ENCODE measurements around the gene DOK7. TPM values are rescaled to one million over a fixed set of nuclear protein-coding genes. Genes with fewer than 3 reads are reported as not detected.

Gene DOK7
- polyA plus RNA-seq, 2 donors = 0.11 to 0.29 TPM

DNA sequence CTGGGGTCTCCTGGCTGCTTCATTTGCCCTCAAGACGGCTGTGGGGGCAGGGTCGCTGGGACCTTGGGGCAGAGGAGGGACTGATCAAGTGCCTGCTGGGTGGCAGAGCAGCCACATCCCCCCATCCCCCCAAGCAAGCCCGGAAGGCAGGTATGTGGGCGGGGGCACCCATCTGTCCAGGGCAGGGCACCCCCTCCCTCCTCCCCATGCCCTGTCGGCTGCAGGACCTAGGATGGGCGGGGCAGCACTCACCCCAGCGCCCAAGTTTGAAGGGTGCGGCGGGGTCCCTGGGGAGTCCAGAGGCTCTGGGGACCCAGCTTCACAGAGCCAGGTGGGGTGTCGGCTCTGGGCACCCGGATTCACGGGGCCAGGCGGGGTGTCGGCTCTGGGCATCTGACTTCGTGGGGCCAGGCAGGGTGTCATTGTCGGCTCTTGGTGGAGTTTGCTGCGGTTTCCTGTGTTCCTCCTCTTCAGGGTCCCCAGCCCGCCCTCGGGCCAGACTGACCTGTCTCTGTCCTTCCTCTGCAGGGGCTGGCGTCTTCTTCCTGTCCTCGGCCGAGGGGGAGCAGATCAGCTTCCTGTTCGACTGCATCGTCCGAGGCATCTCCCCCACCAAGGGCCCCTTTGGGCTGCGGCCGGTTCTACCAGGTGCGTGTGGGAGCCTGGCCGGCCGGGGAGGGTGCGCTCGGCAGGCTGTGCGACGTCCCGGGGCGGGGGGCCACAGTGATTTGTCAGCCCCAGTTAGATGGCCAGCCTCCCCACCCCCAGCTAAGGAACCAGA lies 22.1 kb downstream of the DOK7 start:
- Histone ChIP-seq H3K27me3 (ENCODE audit: control insufficient read depth in 1 of 2, insufficient read depth in 2 of 2, low read length in 2 of 2) (peaks cover 0 to 7% of the 10 kb centered on the region in 2 donors), H3K36me3 (ENCODE audit: control insufficient read depth in 2 of 2, insufficient read depth in 2 of 2, low read length in 1 of 2) (no peaks in the 10 kb centered on the region), H3K9me3 (ENCODE audit: control insufficient read depth in 2 of 2, insufficient read depth in 1 of 2, low read depth in 1 of 2, low read length in 1 of 2) (no peaks in the 10 kb centered on the region), H3K4me3 (ENCODE audit: low read depth in 1 of 2, low read length in 2 of 2) (no peak overlapping the region), H3K4me1 (ENCODE audit: control insufficient read depth in 2 of 2, insufficient read depth in 2 of 2, low read length in 1 of 2) (peaks cover 9 to 27% of the 10 kb centered on the region in 2 donors), H3K27ac (ENCODE audit: low read depth in 2 of 2, low read length in 1 of 2) (no peak overlapping the region)
- WGBS, 2 donors = 18 to 19% methylated on average over 32 to 36 of the region's 36 CpGs

DNA sequence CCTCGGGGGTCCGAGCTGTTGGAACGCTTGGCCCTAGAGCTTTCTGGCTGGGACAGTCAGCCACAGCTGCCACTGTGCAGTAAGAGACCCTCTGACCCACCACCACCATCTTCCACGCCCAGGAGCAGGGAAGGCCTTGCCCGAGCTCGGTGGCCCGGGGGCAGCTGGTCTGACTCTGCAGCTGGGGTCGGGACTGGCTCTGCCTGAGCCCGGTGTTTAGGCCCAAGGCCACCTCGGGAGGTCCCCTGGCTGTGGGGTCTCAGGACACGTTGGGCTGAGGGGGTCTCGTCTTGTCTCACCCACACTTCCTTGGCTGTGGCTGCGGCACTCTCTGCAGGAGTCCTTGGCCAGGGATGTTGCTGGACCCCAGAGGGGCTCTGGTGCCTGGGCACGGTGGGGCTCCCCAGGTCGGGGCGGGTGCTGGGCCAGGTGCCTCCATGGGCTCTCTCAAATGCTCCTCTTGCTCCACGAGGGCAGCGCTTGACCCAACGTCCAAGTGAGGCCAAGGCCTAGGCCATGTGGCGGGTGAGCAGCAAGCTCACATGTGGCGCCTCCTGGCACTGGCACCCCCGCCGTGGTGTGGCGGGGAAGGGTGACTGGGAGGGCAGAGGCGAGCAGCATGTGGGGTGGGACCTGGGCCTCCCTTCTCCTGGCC lies 22.9 kb downstream of the DOK7 start:
- 76 to 78% methylated on average over 24 to 25 of the region's 25 CpGs for WGBS, 2 donors
- peaks cover 9 to 24% of the 10 kb centered on the region in 2 donors for H3K4me1 ChIP-seq (ENCODE audit: control insufficient read depth in 2 of 2, insufficient read depth in 2 of 2, low read length in 1 of 2)
- H3K4me3 ChIP-seq (ENCODE audit: low read depth in 1 of 2, low read length in 2 of 2) = no peak overlapping the region
- no peaks in the 10 kb centered on the region for H3K36me3 ChIP-seq (ENCODE audit: control insufficient read depth in 2 of 2, insufficient read depth in 2 of 2, low read length in 1 of 2)
- peaks cover 0 to 7% of the 10 kb centered on the region in 2 donors for H3K27me3 ChIP-seq (ENCODE audit: control insufficient read depth in 1 of 2, insufficient read depth in 2 of 2, low read length in 2 of 2)
- H3K27ac ChIP-seq (ENCODE audit: low read depth in 2 of 2, low read length in 1 of 2) = no peak overlapping the region
- H3K9me3 ChIP-seq (ENCODE audit: control insufficient read depth in 2 of 2, insufficient read depth in 1 of 2, low read depth in 1 of 2, low read length in 1 of 2) = no peaks in the 10 kb centered on the region

DNA sequence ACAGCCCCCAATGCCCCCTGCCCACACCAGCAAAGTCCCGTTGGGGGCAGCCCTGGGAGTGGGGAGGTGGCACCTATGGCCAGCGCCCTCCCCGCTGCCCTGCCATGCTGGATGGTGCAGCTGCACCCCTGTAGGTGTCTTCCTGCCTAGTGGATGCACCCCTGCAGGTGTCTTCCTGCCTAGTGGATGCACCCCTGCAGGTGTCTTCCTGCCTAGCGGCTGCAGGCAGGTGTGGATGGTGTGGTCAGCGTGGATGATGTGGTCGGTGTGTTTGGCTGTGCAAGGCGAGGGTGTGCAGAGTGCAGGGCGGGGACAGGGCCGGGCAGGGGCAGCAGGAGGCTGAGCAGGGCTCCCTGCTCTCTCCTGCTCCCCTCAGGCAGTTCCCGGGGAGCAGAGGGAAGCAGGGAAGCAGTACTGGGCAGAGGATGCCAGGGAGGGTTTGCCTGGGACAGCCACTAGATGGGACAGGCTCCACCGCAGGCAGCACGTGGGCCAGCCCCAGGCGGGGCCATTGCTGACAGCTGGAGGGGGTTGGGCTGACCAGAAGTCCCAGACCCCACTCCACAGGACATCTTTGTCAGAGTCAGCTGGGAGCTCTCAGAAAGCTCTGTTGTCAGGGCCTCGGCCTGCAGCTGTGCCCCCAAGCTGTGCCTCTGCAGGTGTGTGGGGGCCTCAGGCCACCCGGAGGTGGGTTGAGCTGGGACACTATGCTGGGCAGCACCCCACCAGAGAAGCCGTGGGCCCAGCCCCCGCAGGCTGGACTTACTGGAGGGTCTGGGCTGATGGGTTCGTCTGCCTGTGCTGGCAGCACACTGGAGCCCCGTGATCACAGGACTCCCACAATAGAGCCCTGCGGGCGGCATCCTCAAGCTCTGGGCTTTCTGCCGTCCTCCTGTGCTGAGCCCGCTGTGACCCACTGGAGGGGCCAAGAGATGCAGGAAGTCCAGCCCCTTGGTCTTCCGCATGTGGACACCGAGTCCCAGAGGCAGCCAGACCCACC lies 23.7 kb downstream of the DOK7 start:
- Histone ChIP-seq H3K27ac (ENCODE audit: low read depth in 2 of 2, low read length in 1 of 2) (no peak overlapping the region), H3K4me3 (ENCODE audit: low read depth in 1 of 2, low read length in 2 of 2) (no peak overlapping the region), H3K27me3 (ENCODE audit: control insufficient read depth in 1 of 2, insufficient read depth in 2 of 2, low read length in 2 of 2) (peaks cover 0 to 7% of the 10 kb centered on the region in 2 donors), H3K36me3 (ENCODE audit: control insufficient read depth in 2 of 2, insufficient read depth in 2 of 2, low read length in 1 of 2) (no peaks in the 10 kb centered on the region), H3K9me3 (ENCODE audit: control insufficient read depth in 2 of 2, insufficient read depth in 1 of 2, low read depth in 1 of 2, low read length in 1 of 2) (no peaks in the 10 kb centered on the region), H3K4me1 (ENCODE audit: control insufficient read depth in 2 of 2, insufficient read depth in 2 of 2, low read length in 1 of 2) (peaks cover 9 to 22% of the 10 kb centered on the region in 2 donors)
- WGBS, 2 donors = 56 to 61% methylated on average over 23 to 25 of the region's 25 CpGs

DNA sequence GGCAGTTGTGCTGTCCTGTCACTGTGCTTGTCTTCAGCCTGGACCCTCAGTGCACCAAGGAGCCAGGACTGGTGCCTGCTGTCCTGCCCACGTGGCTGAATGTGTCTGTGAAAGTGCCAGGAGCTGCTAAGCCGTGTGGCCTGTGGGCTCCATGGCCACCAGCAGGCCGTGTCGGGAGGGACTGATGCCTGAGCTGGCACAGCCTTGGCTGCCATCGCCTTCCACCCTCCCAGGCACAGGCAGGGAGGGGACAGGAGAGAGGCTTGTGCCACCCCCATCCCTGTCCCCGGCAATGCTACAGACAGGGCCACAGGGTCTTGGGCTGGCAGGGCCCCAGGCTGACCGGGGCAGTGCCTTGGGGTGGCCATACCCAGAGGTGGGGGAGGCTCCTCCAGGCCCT lies 24.8 kb downstream of the DOK7 start:
- H3K27ac ChIP-seq (ENCODE audit: low read depth in 2 of 2, low read length in 1 of 2) = no peak overlapping the region
- H3K27me3 ChIP-seq (ENCODE audit: control insufficient read depth in 1 of 2, insufficient read depth in 2 of 2, low read length in 2 of 2) = peaks cover 0 to 7% of the 10 kb centered on the region in 2 donors
- peaks cover 9 to 21% of the 10 kb centered on the region in 2 donors for H3K4me1 ChIP-seq (ENCODE audit: control insufficient read depth in 2 of 2, insufficient read depth in 2 of 2, low read length in 1 of 2)
- 57 to 73% methylated on average over 7 of the region's 7 CpGs for WGBS, 2 donors
- no peaks in the 10 kb centered on the region for H3K9me3 ChIP-seq (ENCODE audit: control insufficient read depth in 2 of 2, insufficient read depth in 1 of 2, low read depth in 1 of 2, low read length in 1 of 2)
- H3K4me3 ChIP-seq (ENCODE audit: low read depth in 1 of 2, low read length in 2 of 2) = no peak overlapping the region
- no peaks in the 10 kb centered on the region for H3K36me3 ChIP-seq (ENCODE audit: control insufficient read depth in 2 of 2, insufficient read depth in 2 of 2, low read length in 1 of 2)

DNA sequence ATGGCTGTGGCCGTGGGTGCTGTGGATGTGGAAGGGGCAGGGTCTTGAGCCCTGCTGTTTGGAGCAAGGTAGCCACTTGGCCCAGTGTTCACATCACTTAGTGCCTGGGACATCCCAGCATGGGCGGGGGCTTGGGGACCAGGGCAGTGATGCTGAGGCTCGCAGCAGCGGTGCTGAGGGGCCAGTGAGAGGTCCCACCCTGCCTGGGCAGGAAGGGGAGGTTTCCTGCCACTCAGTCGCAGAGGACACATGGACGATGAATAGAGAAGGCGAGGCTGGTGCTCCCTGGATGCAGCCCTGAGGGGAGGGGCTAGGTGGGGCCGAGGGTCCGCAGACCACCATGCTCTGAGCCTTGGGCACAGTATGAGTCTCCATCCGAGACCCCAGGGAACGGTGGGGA lies 25.7 kb downstream of the DOK7 start:
- 49 to 52% methylated on average over 11 of the region's 11 CpGs for WGBS, 2 donors
- no peaks in the 10 kb centered on the region for H3K36me3 ChIP-seq (ENCODE audit: control insufficient read depth in 2 of 2, insufficient read depth in 2 of 2, low read length in 1 of 2)
- peaks cover 0 to 7% of the 10 kb centered on the region in 2 donors for H3K27me3 ChIP-seq (ENCODE audit: control insufficient read depth in 1 of 2, insufficient read depth in 2 of 2, low read length in 2 of 2)
- no peaks in the 10 kb centered on the region for H3K9me3 ChIP-seq (ENCODE audit: control insufficient read depth in 2 of 2, insufficient read depth in 1 of 2, low read depth in 1 of 2, low read length in 1 of 2)
- H3K4me1 ChIP-seq (ENCODE audit: control insufficient read depth in 2 of 2, insufficient read depth in 2 of 2, low read length in 1 of 2) = peaks cover 9 to 15% of the 10 kb centered on the region in 2 donors
- no peak overlapping the region for H3K4me3 ChIP-seq (ENCODE audit: low read depth in 1 of 2, low read length in 2 of 2)
- H3K27ac ChIP-seq (ENCODE audit: low read depth in 2 of 2, low read length in 1 of 2) = no peak overlapping the region

DNA sequence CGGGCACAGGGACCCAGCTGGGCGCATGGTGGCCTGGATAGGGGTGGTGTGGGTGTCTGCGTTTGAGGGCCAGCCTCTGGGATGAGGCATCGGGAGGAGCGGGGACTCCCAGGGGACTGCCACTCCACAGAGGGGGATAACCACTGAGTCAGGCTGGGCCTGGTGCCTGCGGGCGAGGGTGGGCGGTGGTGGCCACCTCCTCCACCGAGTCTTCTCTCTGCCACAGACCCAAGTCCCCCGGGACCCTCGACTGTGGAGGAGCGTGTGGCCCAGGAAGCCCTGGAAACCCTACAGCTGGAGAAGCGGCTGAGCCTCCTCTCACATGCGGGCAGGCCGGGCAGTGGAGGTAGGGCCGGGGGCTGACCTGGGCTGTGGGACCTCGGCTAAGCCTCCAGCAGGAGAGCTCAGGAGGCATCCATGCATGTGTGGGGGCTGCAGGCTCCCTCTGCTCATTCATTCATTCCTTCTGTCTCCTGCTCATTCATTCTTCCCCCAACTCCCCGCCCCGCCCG lies 26.4 kb downstream of the DOK7 start:
- no peak overlapping the region for H3K27ac ChIP-seq (ENCODE audit: low read depth in 2 of 2, low read length in 1 of 2)
- no peak overlapping the region for H3K4me3 ChIP-seq (ENCODE audit: low read depth in 1 of 2, low read length in 2 of 2)
- WGBS, 2 donors = 55 to 61% methylated on average over 16 to 20 of the region's 20 CpGs
- no peaks in the 10 kb centered on the region for H3K36me3 ChIP-seq (ENCODE audit: control insufficient read depth in 2 of 2, insufficient read depth in 2 of 2, low read length in 1 of 2)
- peaks cover 0 to 7% of the 10 kb centered on the region in 2 donors for H3K27me3 ChIP-seq (ENCODE audit: control insufficient read depth in 1 of 2, insufficient read depth in 2 of 2, low read length in 2 of 2)
- H3K4me1 ChIP-seq (ENCODE audit: control insufficient read depth in 2 of 2, insufficient read depth in 2 of 2, low read length in 1 of 2) = peaks cover 6 to 9% of the 10 kb centered on the region in 2 donors
- no peaks in the 10 kb centered on the region for H3K9me3 ChIP-seq (ENCODE audit: control insufficient read depth in 2 of 2, insufficient read depth in 1 of 2, low read depth in 1 of 2, low read length in 1 of 2)

DNA sequence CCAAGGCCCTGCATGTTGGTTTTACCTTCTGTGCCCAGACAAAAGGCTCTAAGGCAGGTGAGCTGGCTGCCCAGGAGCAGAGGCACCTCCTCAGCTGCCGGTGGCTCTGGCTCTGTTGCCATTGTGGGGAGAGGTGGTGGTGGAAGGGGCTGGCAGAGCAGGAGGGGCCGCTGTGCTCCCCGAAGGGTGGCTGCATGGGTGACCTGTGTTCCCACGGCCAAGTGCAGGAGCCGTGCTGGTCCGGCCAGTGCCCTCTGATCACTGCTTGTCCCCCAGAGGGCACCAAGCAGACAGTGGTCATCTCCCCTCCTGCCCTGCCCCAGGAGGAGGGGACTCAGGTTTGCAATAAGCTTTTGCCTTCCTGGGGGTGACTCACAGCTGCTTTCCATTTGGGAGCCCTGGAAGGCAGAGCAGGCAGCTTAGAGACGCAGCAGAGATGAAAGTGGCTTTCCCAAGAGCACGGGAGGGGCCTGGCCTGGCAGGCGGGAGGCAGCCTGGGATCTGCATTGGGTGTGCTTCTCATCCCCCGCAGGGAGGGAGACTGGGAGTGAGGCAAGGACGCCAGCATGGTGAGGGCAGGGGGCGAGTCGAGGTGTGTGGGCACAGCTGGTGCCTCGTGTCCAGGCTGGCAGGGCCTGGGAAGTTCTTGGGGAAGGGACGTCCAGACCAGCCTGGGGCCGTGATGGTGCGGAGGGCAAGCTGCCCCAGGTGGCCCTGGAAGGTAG lies 28.7 kb downstream of the DOK7 start:
- WGBS, 2 donors = 51 to 67% methylated on average over 17 of the region's 17 CpGs
- Histone ChIP-seq H3K27me3 (ENCODE audit: control insufficient read depth in 1 of 2, insufficient read depth in 2 of 2, low read length in 2 of 2) (peaks cover 0 to 3% of the 10 kb centered on the region in 2 donors), H3K9me3 (ENCODE audit: control insufficient read depth in 2 of 2, insufficient read depth in 1 of 2, low read depth in 1 of 2, low read length in 1 of 2) (no peaks in the 10 kb centered on the region), H3K27ac (ENCODE audit: low read depth in 2 of 2, low read length in 1 of 2) (no peak overlapping the region), H3K4me3 (ENCODE audit: low read depth in 1 of 2, low read length in 2 of 2) (no peak overlapping the region), H3K4me1 (ENCODE audit: control insufficient read depth in 2 of 2, insufficient read depth in 2 of 2, low read length in 1 of 2) (no peaks in the 10 kb centered on the region), H3K36me3 (ENCODE audit: control insufficient read depth in 2 of 2, insufficient read depth in 2 of 2, low read length in 1 of 2) (no peaks in the 10 kb centered on the region)

DNA sequence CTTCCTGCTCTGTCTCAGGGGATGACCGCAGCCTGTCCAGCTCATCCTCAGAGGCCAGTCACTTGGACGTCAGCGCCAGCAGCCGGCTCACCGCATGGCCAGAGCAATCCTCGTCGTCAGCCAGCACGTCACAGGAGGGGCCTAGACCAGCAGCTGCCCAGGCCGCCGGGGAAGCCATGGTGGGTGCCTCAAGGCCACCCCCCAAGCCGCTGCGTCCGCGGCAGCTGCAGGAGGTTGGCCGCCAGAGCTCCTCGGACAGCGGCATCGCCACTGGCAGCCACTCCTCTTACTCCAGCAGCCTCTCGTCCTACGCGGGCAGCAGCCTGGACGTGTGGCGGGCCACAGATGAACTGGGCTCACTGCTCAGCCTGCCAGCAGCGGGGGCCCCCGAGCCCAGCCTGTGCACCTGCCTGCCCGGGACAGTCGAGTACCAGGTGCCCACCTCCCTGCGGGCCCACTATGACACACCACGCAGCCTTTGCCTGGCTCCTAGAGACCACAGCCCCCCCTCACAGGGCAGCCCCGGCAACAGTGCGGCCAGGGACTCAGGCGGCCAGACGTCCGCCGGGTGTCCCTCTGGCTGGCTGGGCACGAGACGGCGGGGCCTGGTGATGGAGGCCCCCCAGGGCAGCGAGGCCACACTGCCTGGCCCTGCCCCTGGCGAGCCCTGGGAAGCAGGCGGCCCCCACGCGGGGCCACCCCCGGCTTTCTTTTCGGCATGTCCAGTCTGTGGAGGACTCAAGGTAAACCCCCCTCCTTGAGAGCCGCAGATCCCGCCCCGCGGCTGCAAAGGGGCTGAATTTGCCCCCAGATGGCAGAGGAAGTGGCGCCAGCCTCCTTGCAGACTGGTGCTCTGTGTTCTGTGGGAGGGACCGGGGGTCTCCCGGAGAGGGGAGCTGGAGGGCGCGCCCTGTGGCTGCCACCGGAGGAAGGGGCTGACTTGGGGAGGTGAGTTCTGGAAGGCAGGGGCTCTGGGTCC lies 29.9 kb downstream of the DOK7 start:
- H3K9me3 ChIP-seq (ENCODE audit: control insufficient read depth in 2 of 2, insufficient read depth in 1 of 2, low read depth in 1 of 2, low read length in 1 of 2) = no peaks in the 10 kb centered on the region
- H3K4me1 ChIP-seq (ENCODE audit: control insufficient read depth in 2 of 2, insufficient read depth in 2 of 2, low read length in 1 of 2) = no peaks in the 10 kb centered on the region
- H3K4me3 ChIP-seq (ENCODE audit: low read depth in 1 of 2, low read length in 2 of 2) = no peak overlapping the region
- H3K27me3 ChIP-seq (ENCODE audit: control insufficient read depth in 1 of 2, insufficient read depth in 2 of 2, low read length in 2 of 2) = peaks cover 0 to 3% of the 10 kb centered on the region in 2 donors
- no peaks in the 10 kb centered on the region for H3K36me3 ChIP-seq (ENCODE audit: control insufficient read depth in 2 of 2, insufficient read depth in 2 of 2, low read length in 1 of 2)
- 80 to 82% methylated on average over 53 to 55 of the region's 55 CpGs for WGBS, 2 donors
- no peak overlapping the region for H3K27ac ChIP-seq (ENCODE audit: low read depth in 2 of 2, low read length in 1 of 2)
